Parathyroid adenoma (tissue), 2 donors: ENCODE data around the gene KLKB1.

Experiments used
- H2AFZ ChIP-seq: fragments of 300-600 bp; sonication (generic); one replicate; pipeline ENCODE4 v1.7.0; 2017; ENCODE audit warnings: antibody characterized with exemption, mild to moderate bottlenecking
- H3K27ac ChIP-seq: fragments of 300-600 bp; sonication (generic); one replicate; pipeline ENCODE4 v1.7.0; 2017
- H3K27me3 ChIP-seq: fragments of 300-600 bp; sonication (generic); one replicate; pipeline ENCODE4 v1.7.0; 2017; ENCODE audit warnings: low read length; ENCODE audit not compliant: control insufficient read depth, insufficient read depth
- H3K36me3 ChIP-seq: fragments of 300-600 bp; sonication (generic); one replicate; pipeline ENCODE4 v1.7.0; 2017; ENCODE audit warnings: low read length; ENCODE audit not compliant: control insufficient read depth, insufficient read depth
- H3K4me1 ChIP-seq: fragments of 300-600 bp; sonication (generic); one replicate; pipeline ENCODE4 v1.7.0; 2017; ENCODE audit warnings: control low read depth
- H3K4me2 ChIP-seq: fragments of 300-600 bp; sonication (generic); one replicate; pipeline ENCODE4 v1.7.0; 2017; ENCODE audit warnings: low read length
- H3K4me3 ChIP-seq: fragments of 300-600 bp; sonication (generic); one replicate; pipeline ENCODE4 v1.7.0; 2017; ENCODE audit warnings: low read depth, low read length
- H3K79me2 ChIP-seq: fragments of 300-600 bp; sonication (generic); one replicate; pipeline ENCODE4 v1.7.0; 2017; ENCODE audit warnings: control low read depth
- H3K9ac ChIP-seq: fragments of 300-600 bp; sonication (generic); one replicate; pipeline ENCODE4 v1.7.0; 2017; ENCODE audit warnings: mild to moderate bottlenecking
- H3K9me3 ChIP-seq: fragments of 300-600 bp; sonication (generic); one replicate; pipeline ENCODE4 v1.7.0; 2017; ENCODE audit warnings: low read length; ENCODE audit not compliant: control insufficient read depth
- TF ChIP-seq, protein P1 (sequence below): fragments of 300-600 bp; sonication (generic); IDR thresholded peaks from one replicate; pipeline ENCODE4 v1.7.0; 2017; ENCODE audit warnings: antibody characterized with exemption, mild to moderate bottlenecking
- donor health status: primary hyperparathyroidism.

The KLKB1 gene

DNA sequence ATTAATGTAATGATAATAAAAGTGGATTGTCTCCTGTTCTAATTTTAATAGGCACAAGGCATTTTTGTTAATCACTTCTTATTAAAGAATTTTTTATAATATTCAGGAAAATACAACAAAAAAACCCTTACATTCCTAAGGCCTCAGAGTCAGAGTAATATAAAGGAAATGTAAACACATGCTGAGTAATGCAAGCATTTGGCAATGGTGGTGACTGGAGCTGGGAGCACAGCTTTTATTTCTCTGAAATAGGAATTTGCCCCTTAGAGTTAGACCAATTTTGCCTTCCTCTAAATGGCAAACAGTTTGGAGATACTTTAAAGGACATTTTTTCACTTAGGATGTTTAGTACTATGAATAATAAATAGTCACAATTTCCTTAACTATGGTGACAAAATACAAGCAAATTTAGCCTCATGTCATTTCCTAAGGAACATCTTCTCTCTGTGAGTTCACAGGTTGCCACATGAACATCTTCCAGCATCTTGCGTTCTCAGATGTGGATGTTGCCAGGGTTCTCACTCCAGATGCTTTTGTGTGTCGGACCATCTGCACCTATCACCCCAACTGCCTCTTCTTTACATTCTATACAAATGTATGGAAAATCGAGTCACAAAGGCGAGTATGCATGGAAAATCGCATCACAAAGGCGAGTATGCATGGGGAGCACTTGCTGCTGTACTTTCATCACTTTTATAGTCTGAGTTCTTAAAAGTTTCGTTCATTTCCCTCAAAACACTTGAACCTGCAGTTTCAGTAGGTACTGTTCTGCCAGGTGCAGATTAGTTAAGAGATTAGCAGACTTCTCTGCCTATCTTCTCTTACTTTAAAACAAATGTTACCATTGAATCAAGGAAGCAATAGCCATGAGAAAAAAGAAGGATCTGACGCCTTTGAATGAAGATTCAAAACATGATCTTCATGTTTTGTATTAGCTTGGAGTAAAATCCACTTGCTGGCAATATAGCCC lies 22.8 kb downstream of the KLKB1 start:
- TF ChIP-seq, protein P1, sequence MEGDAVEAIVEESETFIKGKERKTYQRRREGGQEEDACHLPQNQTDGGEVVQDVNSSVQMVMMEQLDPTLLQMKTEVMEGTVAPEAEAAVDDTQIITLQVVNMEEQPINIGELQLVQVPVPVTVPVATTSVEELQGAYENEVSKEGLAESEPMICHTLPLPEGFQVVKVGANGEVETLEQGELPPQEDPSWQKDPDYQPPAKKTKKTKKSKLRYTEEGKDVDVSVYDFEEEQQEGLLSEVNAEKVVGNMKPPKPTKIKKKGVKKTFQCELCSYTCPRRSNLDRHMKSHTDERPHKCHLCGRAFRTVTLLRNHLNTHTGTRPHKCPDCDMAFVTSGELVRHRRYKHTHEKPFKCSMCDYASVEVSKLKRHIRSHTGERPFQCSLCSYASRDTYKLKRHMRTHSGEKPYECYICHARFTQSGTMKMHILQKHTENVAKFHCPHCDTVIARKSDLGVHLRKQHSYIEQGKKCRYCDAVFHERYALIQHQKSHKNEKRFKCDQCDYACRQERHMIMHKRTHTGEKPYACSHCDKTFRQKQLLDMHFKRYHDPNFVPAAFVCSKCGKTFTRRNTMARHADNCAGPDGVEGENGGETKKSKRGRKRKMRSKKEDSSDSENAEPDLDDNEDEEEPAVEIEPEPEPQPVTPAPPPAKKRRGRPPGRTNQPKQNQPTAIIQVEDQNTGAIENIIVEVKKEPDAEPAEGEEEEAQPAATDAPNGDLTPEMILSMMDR: no peak
- Histone ChIP-seq H3K36me3 (no peaks in the 10 kb centered on the region), H3K27ac (no peak overlapping the region), H3K27me3 (no peaks in the 10 kb centered on the region), H2AFZ (no peak overlapping the region), H3K79me2 (no peaks in the 10 kb centered on the region), H3K4me2 (no peak overlapping the region), H3K4me1 (no peaks in the 10 kb centered on the region), H3K4me3 (no peak overlapping the region), H3K9ac (no peak overlapping the region), H3K9me3 (no peaks in the 10 kb centered on the region)

DNA sequence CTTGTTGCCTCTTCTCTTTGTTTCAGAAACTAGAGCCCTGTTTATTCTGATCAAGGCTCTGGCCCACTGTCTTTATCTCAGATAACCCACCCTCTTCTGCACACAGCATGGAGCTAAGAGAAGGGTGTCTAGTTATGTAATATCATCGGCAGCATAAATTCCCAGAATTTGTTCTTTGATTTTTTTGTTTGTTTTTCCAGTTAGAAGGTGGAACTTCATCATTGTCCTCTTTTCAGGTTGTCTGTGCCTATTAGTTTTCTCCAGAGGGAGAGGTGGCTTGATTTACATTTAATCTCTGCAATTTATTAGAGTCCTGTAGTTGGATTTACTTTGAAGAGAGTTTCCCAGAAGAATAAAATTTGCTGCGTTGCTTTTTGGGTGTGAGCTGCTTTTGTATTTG lies 23.5 kb downstream of the KLKB1 start:
- no peak overlapping the region for H3K9ac ChIP-seq
- no peaks in the 10 kb centered on the region for H3K4me1 ChIP-seq
- no peak overlapping the region for H3K4me3 ChIP-seq
- H3K79me2 ChIP-seq: no peaks in the 10 kb centered on the region
- H3K4me2 ChIP-seq: no peak overlapping the region
- no peaks in the 10 kb centered on the region for H3K36me3 ChIP-seq
- no peaks in the 10 kb centered on the region for H3K9me3 ChIP-seq
- no peak overlapping the region for H3K27ac ChIP-seq
- H2AFZ ChIP-seq: no peak overlapping the region
- TF ChIP-seq, protein P1: no peak
- no peaks in the 10 kb centered on the region for H3K27me3 ChIP-seq

- H3K79me2 ChIP-seq: no peaks in the 10 kb centered on the region
- H3K9ac ChIP-seq: no peak overlapping the region
- H3K9me3 ChIP-seq: no peaks in the 10 kb centered on the region
- H2AFZ ChIP-seq: no peak overlapping the region
- H3K27ac ChIP-seq: no peak overlapping the region
- H3K27me3 ChIP-seq: no peaks in the 10 kb centered on the region
- no peak overlapping the region for H3K4me2 ChIP-seq
- TF ChIP-seq, protein P1: no peak
- H3K36me3 ChIP-seq: no peaks in the 10 kb centered on the region
- H3K4me3 ChIP-seq: no peak overlapping the region
- no peaks in the 10 kb centered on the region for H3K4me1 ChIP-seq
These were observed 27.8 kb downstream of the KLKB1 start for GRCh38 chr4:186255122-186255521.

- H3K9ac ChIP-seq: no peak overlapping the region
- H2AFZ ChIP-seq: no peak overlapping the region
- H3K27ac ChIP-seq: no peak overlapping the region
- H3K36me3 ChIP-seq: no peaks in the 10 kb centered on the region
- H3K9me3 ChIP-seq: no peaks in the 10 kb centered on the region
- H3K4me3 ChIP-seq: no peak overlapping the region
- no peaks in the 10 kb centered on the region for H3K79me2 ChIP-seq
- no peaks in the 10 kb centered on the region for H3K27me3 ChIP-seq
- H3K4me2 ChIP-seq: no peak overlapping the region
- no peaks in the 10 kb centered on the region for H3K4me1 ChIP-seq
- TF ChIP-seq, protein P1: no peak
These were observed 31.0 kb downstream of the KLKB1 start for GRCh38 chr4:186258216-186258811.
